Erythroblast (primary cell): Measurements from ENCODE around the gene MSL1.

Experiments
- GATA1 ChIP-seq: IDR thresholded peaks from 2 replicates; pipeline ENCODE4 v1.6.1; 2011; ENCODE audit warnings: low read depth, mild to moderate bottlenecking, control low read depth, low read length, moderate library complexity
- POLR2A ChIP-seq: IDR thresholded peaks from 2 replicates; pipeline ENCODE4 v1.6.1; 2011; ENCODE audit warnings: mild to moderate bottlenecking, low read length

DNA sequence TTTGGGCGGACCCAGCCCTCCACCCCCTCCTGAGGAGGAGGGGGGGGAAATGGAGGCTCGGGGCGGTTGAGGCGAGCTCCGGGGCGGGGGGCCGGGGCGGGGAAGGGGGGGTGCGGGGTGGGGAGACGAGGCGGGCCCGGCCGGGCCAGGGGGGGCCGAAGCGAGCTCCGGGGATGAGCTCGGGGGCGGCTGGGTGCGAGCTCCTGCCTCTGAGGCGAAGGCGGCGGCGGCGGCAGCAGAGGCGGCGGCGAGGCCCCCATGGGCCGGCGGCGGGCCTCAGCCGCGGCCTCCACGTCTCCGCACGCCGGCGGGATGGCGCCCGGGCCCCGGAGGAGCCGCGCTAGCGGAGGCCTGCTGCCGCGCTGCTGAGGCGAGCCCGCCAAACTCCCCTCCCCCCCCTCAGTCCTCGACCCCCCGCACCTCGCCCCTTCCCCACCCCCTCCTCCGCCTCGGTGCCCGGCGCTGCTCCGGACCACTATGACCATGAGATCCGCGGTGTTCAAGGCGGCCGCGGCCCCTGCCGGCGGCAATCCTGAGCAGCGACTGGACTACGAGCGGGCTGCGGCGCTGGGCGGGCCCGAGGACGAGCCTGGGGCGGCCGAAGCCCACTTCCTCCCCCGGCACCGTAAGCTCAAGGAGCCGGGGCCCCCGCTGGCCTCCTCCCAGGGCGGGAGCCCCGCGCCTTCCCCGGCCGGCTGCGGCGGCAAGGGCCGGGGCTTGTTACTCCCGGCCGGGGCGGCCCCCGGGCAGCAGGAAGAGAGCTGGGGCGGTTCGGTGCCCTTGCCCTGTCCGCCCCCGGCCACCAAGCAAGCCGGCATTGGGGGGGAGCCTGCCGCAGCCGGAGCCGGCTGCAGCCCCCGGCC, 596 bp downstream of the MSL1 start:
- TF ChIP-seq POLR2A: no peak
- no peak for TF ChIP-seq GATA1
